ENCODE measurements around the gene TP53I11.

Gene TP53I11

GRCh38 chr11:44912270-44912987 is 38.3 kb downstream of the TP53I11 start:
- no peak for DNase-seq (ENCODE audit: low spot score)

GRCh38 chr11:44911029-44911814 is 39.5 kb downstream of the TP53I11 start:
- DNase-seq (ENCODE audit: low spot score), result peak; percentile 85

GRCh38 chr11:44910591-44910990 is 40.1 kb downstream of the TP53I11 start:
- no peak for DNase-seq (ENCODE audit: low spot score)

- DNase-seq (ENCODE audit: low spot score), result no peak
Observed at GRCh38 chr11:44909557-44909956, 41.1 kb downstream of the TP53I11 start.

- DNase-seq (ENCODE audit: low spot score), result no peak
Observed at GRCh38 chr11:44906649-44907048, 44.0 kb downstream of the TP53I11 start.

- DNase-seq (ENCODE audit: low spot score), result no peak
Observed at GRCh38 chr11:44905131-44905866, 45.4 kb downstream of the TP53I11 start.

GRCh38 chr11:44904261-44905020 is 46.2 kb downstream of the TP53I11 start:
- DNase-seq (ENCODE audit: low spot score), result no peak

GRCh38 chr11:44903518-44903917 is 47.2 kb downstream of the TP53I11 start:
- DNase-seq (ENCODE audit: low spot score), result no peak

GRCh38 chr11:44903035-44903434 is 47.6 kb downstream of the TP53I11 start:
- no peak for DNase-seq (ENCODE audit: low spot score)

- no peak for DNase-seq (ENCODE audit: low spot score)
Observed at GRCh38 chr11:44901786-44902185, 48.9 kb downstream of the TP53I11 start.

- no peak for DNase-seq (ENCODE audit: low spot score)
Observed at GRCh38 chr11:44901120-44901633, 49.5 kb downstream of the TP53I11 start.

GRCh38 chr11:44899959-44900358 is 50.7 kb downstream of the TP53I11 start:
- DNase-seq (ENCODE audit: low spot score), result no peak

- DNase-seq (ENCODE audit: low spot score), result peak; percentile 71
Observed at GRCh38 chr11:44893846-44894617, 56.7 kb downstream of the TP53I11 start.

- no peak for DNase-seq (ENCODE audit: low spot score)
Observed at GRCh38 chr11:44893308-44893822, 57.3 kb downstream of the TP53I11 start.

GRCh38 chr11:44892843-44893242 is 57.8 kb downstream of the TP53I11 start:
- no peak for DNase-seq (ENCODE audit: low spot score)

- no peak for DNase-seq (ENCODE audit: low spot score)
Observed at GRCh38 chr11:44889266-44889665, 61.4 kb downstream of the TP53I11 start.

- no peak for DNase-seq (ENCODE audit: low spot score)
Observed at GRCh38 chr11:44887636-44888035, 63.0 kb downstream of the TP53I11 start.

- DNase-seq (ENCODE audit: low spot score), result peak; percentile 67
Observed at GRCh38 chr11:44886790-44887140, 63.9 kb downstream of the TP53I11 start.

- no peak for DNase-seq (ENCODE audit: low spot score)
Observed at GRCh38 chr11:44885919-44886789, 64.5 kb downstream of the TP53I11 start.
